Activated naive CD4-positive, alpha-beta T cell treated with anti-CD3 and anti-CD28 coated beads, Interleukin-2, amount 50 U/mL, for 24 hours (primary cell): ENCODE data around the gene ASB2.

Experiments used
- H3K27ac Mint-ChIP-seq: one replicate; pipeline ENCODE4 v1.8.0; 2021; ENCODE audit warnings: mild to moderate bottlenecking, mixed read lengths
- H3K27me3 Mint-ChIP-seq: one replicate; pipeline ENCODE4 v1.8.0; 2021; ENCODE audit warnings: mixed read lengths
- H3K36me3 Mint-ChIP-seq: one replicate; pipeline ENCODE4 v1.8.0; 2021; ENCODE audit warnings: mixed read lengths
- H3K4me1 Mint-ChIP-seq: one replicate; pipeline ENCODE4 v1.8.0; 2021; ENCODE audit warnings: mixed read lengths
- H3K4me3 Mint-ChIP-seq: one replicate; pipeline ENCODE4 v1.8.0; 2021; ENCODE audit warnings: mild to moderate bottlenecking, mixed read lengths
- H3K9me3 Mint-ChIP-seq: one replicate; pipeline ENCODE4 v1.8.0; 2021; ENCODE audit warnings: mixed read lengths

The ASB2 gene

DNA sequence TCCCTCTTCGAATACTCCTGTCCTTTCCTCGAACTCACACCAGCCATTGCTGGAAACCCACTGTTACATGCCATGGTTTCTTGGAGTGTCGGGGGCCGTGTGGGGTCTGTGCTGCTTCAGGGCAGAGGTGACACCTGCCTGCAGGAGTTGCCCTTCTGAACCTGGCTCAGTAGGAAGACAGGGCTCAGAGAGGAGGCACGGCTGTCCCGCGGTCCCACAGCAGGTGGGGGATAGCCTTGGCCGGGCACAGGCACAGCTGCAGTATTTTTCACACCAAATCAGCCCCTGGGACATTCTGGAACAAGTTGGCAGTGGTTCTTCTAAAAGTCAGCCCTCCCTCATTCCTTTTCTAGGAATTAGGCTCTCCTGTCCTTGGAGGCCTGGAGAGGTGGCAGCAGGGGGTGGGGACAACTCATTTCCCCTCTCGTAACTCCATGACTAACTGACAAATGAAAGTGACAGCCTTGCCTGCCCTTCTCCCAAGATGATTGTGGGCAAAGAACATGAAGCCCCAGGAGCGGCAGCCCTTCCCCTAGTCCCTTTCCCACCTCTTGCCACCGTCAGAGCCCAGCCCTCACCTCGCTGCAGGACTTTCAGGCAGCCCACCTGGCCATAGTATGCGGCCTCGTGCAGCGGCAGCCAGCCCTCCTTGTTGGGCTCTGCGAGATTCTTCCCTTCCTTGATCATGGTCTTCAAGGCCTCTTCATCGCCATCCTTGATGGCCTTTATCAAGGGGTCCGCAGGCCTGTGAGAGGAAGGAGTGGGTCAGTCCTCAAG, 22.4 kb downstream of the ASB2 start:
- H3K4me3 Mint-ChIP-seq: no peak overlapping the region
- H3K9me3 Mint-ChIP-seq: no peaks in the 10 kb centered on the region
- H3K27me3 Mint-ChIP-seq: no peaks in the 10 kb centered on the region
- no peak overlapping the region for H3K27ac Mint-ChIP-seq
- no peaks in the 10 kb centered on the region for H3K36me3 Mint-ChIP-seq
- peaks cover 51% of the 10 kb centered on the region for H3K4me1 Mint-ChIP-seq

DNA sequence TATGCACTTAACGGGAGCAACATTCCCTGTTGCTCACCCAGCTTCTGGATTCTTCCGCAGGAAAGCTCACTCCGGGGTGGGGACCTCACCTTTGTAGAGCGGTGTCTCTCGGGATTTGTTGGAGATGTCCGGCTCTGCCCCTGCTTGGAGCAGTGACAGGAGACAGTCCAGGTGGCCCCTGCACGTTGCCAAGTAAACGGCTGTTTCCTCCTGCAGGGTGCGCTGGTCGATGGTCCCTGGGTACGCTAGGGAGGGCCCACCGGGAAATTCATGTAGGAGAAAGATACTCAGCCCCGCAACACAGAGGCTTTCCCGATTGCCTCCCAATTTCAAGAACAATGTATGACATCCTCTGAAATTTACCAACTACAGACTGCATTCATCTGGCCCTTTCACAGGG, 23.1 kb downstream of the ASB2 start:
- Mint-ChIP-seq H3K4me1 (peaks cover 44% of the 10 kb centered on the region), H3K9me3 (no peaks in the 10 kb centered on the region), H3K4me3 (no peak overlapping the region), H3K27me3 (no peaks in the 10 kb centered on the region), H3K36me3 (no peaks in the 10 kb centered on the region), H3K27ac (no peak overlapping the region)

GRCh38 chr14:93952829-93953228, 23.5 kb downstream of the ASB2 start:
- Mint-ChIP-seq H3K27me3 (no peaks in the 10 kb centered on the region), H3K4me1 (peaks cover 40% of the 10 kb centered on the region), H3K9me3 (no peaks in the 10 kb centered on the region), H3K4me3 (no peak overlapping the region), H3K27ac (no peak overlapping the region), H3K36me3 (no peaks in the 10 kb centered on the region)

- H3K27ac Mint-ChIP-seq: no peak overlapping the region
- H3K27me3 Mint-ChIP-seq: no peaks in the 10 kb centered on the region
- no peak overlapping the region for H3K4me3 Mint-ChIP-seq
- peaks cover 32% of the 10 kb centered on the region for H3K4me1 Mint-ChIP-seq
- no peaks in the 10 kb centered on the region for H3K36me3 Mint-ChIP-seq
- H3K9me3 Mint-ChIP-seq: no peaks in the 10 kb centered on the region
Measured at GRCh38 chr14:93951635-93952540, 24.5 kb downstream of the ASB2 start.

- H3K27ac Mint-ChIP-seq: no peak overlapping the region
- H3K27me3 Mint-ChIP-seq: no peaks in the 10 kb centered on the region
- H3K9me3 Mint-ChIP-seq: no peaks in the 10 kb centered on the region
- no peak overlapping the region for H3K4me3 Mint-ChIP-seq
- peaks cover 25% of the 10 kb centered on the region for H3K4me1 Mint-ChIP-seq
- no peaks in the 10 kb centered on the region for H3K36me3 Mint-ChIP-seq
Measured at GRCh38 chr14:93950948-93951634, 25.3 kb downstream of the ASB2 start.

- H3K4me1 Mint-ChIP-seq: peaks cover 12% of the 10 kb centered on the region
- H3K4me3 Mint-ChIP-seq: no peak overlapping the region
- no peak overlapping the region for H3K27ac Mint-ChIP-seq
- no peaks in the 10 kb centered on the region for H3K9me3 Mint-ChIP-seq
- no peaks in the 10 kb centered on the region for H3K36me3 Mint-ChIP-seq
- H3K27me3 Mint-ChIP-seq: no peaks in the 10 kb centered on the region
Measured at GRCh38 chr14:93949511-93950075, 26.8 kb downstream of the ASB2 start.

- Mint-ChIP-seq H3K27ac (no peak overlapping the region), H3K9me3 (no peaks in the 10 kb centered on the region), H3K4me1 (no peaks in the 10 kb centered on the region), H3K27me3 (no peaks in the 10 kb centered on the region), H3K4me3 (no peak overlapping the region), H3K36me3 (no peaks in the 10 kb centered on the region)
Measured at GRCh38 chr14:93947282-93947681, 29.1 kb downstream of the ASB2 start.

- H3K27me3 Mint-ChIP-seq: no peaks in the 10 kb centered on the region
- no peaks in the 10 kb centered on the region for H3K36me3 Mint-ChIP-seq
- H3K27ac Mint-ChIP-seq: no peak overlapping the region
- H3K9me3 Mint-ChIP-seq: no peaks in the 10 kb centered on the region
- no peaks in the 10 kb centered on the region for H3K4me1 Mint-ChIP-seq
- H3K4me3 Mint-ChIP-seq: no peak overlapping the region
Measured at GRCh38 chr14:93946541-93947090, 29.8 kb downstream of the ASB2 start.

DNA sequence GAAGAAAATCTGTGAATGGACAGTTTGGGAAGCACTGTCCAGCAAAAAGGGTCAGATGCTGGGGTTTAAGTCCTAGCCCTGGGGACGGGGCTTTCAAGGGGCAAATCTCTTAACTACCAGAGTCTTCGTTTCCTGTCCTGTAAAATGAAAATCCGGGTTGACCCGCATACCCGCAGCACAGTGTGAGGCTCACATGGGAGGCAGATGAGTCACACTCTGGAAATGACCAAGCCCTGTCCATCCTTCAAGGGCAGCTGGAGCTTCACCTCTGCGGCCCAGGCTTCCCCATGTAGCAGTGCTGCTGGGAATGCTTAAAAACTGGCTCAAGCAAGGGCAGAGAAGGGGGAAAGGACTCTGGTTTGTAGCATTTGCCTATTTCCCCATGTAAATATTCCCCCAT, 30.3 kb downstream of the ASB2 start:
- H3K27ac Mint-ChIP-seq: no peak overlapping the region
- H3K9me3 Mint-ChIP-seq: no peaks in the 10 kb centered on the region

GRCh38 chr14:93945070-93945399, 31.3 kb downstream of the ASB2 start:
- Mint-ChIP-seq H3K27me3 (peaks cover 2% of the 10 kb centered on the region), H3K4me3 (no peak overlapping the region), H3K36me3 (no peaks in the 10 kb centered on the region), H3K27ac (no peak overlapping the region), H3K9me3 (no peaks in the 10 kb centered on the region), H3K4me1 (peaks cover 6% of the 10 kb centered on the region)

More for the DNA sequence above, 30.3 kb downstream of the ASB2 start:
- no peak overlapping the region for H3K4me3 Mint-ChIP-seq
- no peaks in the 10 kb centered on the region for H3K27me3 Mint-ChIP-seq
- H3K36me3 Mint-ChIP-seq: no peaks in the 10 kb centered on the region
- no peaks in the 10 kb centered on the region for H3K4me1 Mint-ChIP-seq

GRCh38 chr14:93944348-93945069, 31.9 kb downstream of the ASB2 start:
- Mint-ChIP-seq H3K27me3 (peaks cover 2% of the 10 kb centered on the region), H3K27ac (no peak overlapping the region), H3K9me3 (no peaks in the 10 kb centered on the region), H3K4me1 (peaks cover 9% of the 10 kb centered on the region), H3K36me3 (no peaks in the 10 kb centered on the region), H3K4me3 (no peak overlapping the region)

DNA sequence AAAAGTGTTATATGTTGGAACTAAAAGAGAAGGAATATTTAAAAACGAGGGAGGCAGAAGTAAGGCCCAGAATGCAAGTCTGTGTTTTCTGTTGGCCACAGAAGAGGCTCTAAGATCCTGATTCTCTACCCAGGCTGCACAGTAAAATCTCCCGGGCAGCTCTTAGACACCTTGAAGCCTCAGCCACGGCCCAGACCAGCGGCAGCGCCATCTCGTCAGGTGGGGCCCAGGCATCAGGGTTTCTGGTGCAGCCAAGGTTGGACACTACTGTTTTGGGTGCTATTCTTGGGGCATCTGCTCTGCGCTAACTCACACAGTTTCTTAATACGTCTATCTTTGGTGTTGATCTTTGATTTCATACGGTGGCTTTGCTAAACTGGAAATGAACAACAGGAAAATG, 32.4 kb downstream of the ASB2 start:
- Mint-ChIP-seq H3K9me3 (no peaks in the 10 kb centered on the region), H3K4me1 (peaks cover 9% of the 10 kb centered on the region), H3K4me3 (no peak overlapping the region), H3K27me3 (peaks cover 2% of the 10 kb centered on the region), H3K36me3 (no peaks in the 10 kb centered on the region), H3K27ac (no peak overlapping the region)

- Mint-ChIP-seq H3K27me3 (peaks cover 2% of the 10 kb centered on the region), H3K27ac (no peak overlapping the region), H3K9me3 (no peaks in the 10 kb centered on the region), H3K4me3 (no peak overlapping the region), H3K36me3 (no peaks in the 10 kb centered on the region), H3K4me1 (peaks cover 9% of the 10 kb centered on the region)
Measured at GRCh38 chr14:93943052-93943451, 33.3 kb downstream of the ASB2 start.

GRCh38 chr14:93941293-93941910, 35.0 kb downstream of the ASB2 start:
- Mint-ChIP-seq H3K27ac (peak overlapping the region; percentile 38), H3K4me3 (no peak overlapping the region), H3K27me3 (peaks cover 3% of the 10 kb centered on the region), H3K4me1 (peaks cover 9% of the 10 kb centered on the region), H3K9me3 (no peaks in the 10 kb centered on the region), H3K36me3 (no peaks in the 10 kb centered on the region)
